ENCODE measurements around the gene CKS1B. TPM values are rescaled to one million over a fixed set of nuclear protein-coding genes. Genes with fewer than 3 reads are reported as not detected.

The CKS1B gene
- polyA plus RNA-seq, 2 of the 4 experiments (the other 2 are of a cell fraction) = 356 to 725 TPM

- Histone ChIP-seq H3K4me3 (no peak overlapping the region), H3K4me2 (no peak overlapping the region), H3K27ac (no peak overlapping the region), H3K9me3 (no peaks in the 10 kb centered on the region), H3K4me1 (no peaks in the 10 kb centered on the region)
- DNase-seq (ENCODE audit: low read depth in 1 of 2, low spot score in 1 of 2) (no peak), ATAC-seq (no peak), FAIRE-seq (no peak)
- CTCF ChIA-PET = interaction anchor here (0.7 to 2.5 kb wide), 26 partner anchors 9 to 499 kb away, joined by 3 to 14 read pairs (median 4); no protein-coding TSS in a partner anchor
- POLR2A ChIA-PET = interaction anchor here (0.8 to 1.1 kb wide), 2 partner anchors 8 to 26 kb away, joined by 3 to 4 read pairs; partner anchors contain the start of genes PMVK and SHC1
- 55% methylated on average over 9 of the region's 9 CpGs for WGBS (ENCODE audit: missing lambda C conversion rate)
- TF ChIP-seq BCL3 (IDR thresholded peaks at IDR 0.05) (no peak), MAX (IDR thresholded peaks at IDR 0.05) (no peak), NR3C1 (IDR thresholded peaks at IDR 0.05) (no peak), MAFK (IDR thresholded peaks at IDR 0.05; ENCODE audit: partially characterized antibody) (no peak), USF2 (IDR thresholded peaks at IDR 0.05) (no peak), HOXB13 (CRISPR knock-in tag; IDR thresholded peaks at IDR 0.05; ENCODE audit: low read depth) (no peak), PBX3 (IDR thresholded peaks at IDR 0.05) (no peak)
These were observed 29.9 kb upstream of the CKS1B start for GRCh38 chr1:154944401-154945159.

- ChIA-PET CTCF (interaction anchor here (0.9 to 2.5 kb wide), 11 partner anchors 9 to 386 kb away, joined by 3 to 10 read pairs (median 6); partner anchors contain the start of gene PMVK), POLR2A (interaction anchor here (0.8 to 1.5 kb wide), 3 partner anchors 9 to 28 kb away, joined by 3 to 4 read pairs (median 4); partner anchors contain the start of genes PBXIP1 and PMVK)
- no peaks in the 10 kb centered on the region for H3K4me1 ChIP-seq
- H3K9me3 ChIP-seq = no peaks in the 10 kb centered on the region
- FAIRE-seq (no peak), ATAC-seq (no peak), DNase-seq (ENCODE audit: low read depth in 1 of 2, low spot score in 1 of 2) (no peak)
- no peak overlapping the region for H3K4me3 ChIP-seq
- H3K4me2 ChIP-seq = no peak overlapping the region
- TF ChIP-seq HOXB5 (CRISPR knock-in tag; IDR thresholded peaks at IDR 0.05) = no peak
- TF ChIP-seq ZC3H11A (IDR thresholded peaks at IDR 0.05) = no peak
- no peak for TF ChIP-seq KDM1A (IDR thresholded peaks at IDR 0.05; ENCODE audit: low read depth)
- TF ChIP-seq ZFP36 (IDR thresholded peaks at IDR 0.05; ENCODE audit: borderline replicate concordance, partially characterized antibody) = peak; percentile 65
- TF ChIP-seq EHF (CRISPR knock-in tag; IDR thresholded peaks at IDR 0.05) = no peak
- 67% methylated on average over 15 of the region's 15 CpGs for WGBS (ENCODE audit: missing lambda C conversion rate)
- H3K27ac ChIP-seq = no peak overlapping the region
These were observed 29.1 kb upstream of the CKS1B start for GRCh38 chr1:154945160-154945961.

GRCh38 chr1:154945962-154946850 is 28.3 kb upstream of the CKS1B start:
- POLR2A ChIA-PET = interaction anchor here (1.2 to 1.5 kb wide), 2 partner anchors 10 to 27 kb away, joined by 3 to 4 read pairs; partner anchors contain the start of gene PBXIP1

More at GRCh38 chr1:154945962-154946850, 28.3 kb upstream of the CKS1B start:
- TF ChIP-seq JUNB (IDR thresholded peaks at IDR 0.05) (no peak), BHLHE40 (IDR thresholded peaks at IDR 0.05; ENCODE audit: low read depth, low read length) (no peak), ZNF302 (CRISPR knock-in tag; IDR thresholded peaks at IDR 0.05) (no peak), ZC3H11A (IDR thresholded peaks at IDR 0.05) (no peak), CHD4 (IDR thresholded peaks at IDR 0.05; ENCODE audit: borderline replicate concordance) (no peak), HES2 (IDR thresholded peaks at IDR 0.05) (no peak), MAZ (IDR thresholded peaks at IDR 0.05; ENCODE audit: borderline replicate concordance, low read depth, low read length) (no peak), TFCP2L1 (CRISPR knock-in tag; IDR thresholded peaks at IDR 0.05) (no peak), EHF (CRISPR knock-in tag; IDR thresholded peaks at IDR 0.05) (no peak), KDM1A (IDR thresholded peaks at IDR 0.05; ENCODE audit: low read depth) (no peak), RFX5 (IDR thresholded peaks at IDR 0.05) (no peak), EP300 (IDR thresholded peaks at IDR 0.05) (no peak), ZFP36 (IDR thresholded peaks at IDR 0.05; ENCODE audit: borderline replicate concordance, partially characterized antibody) (no peak), POLR2AphosphoS2 (conservative IDR thresholded peaks at IDR 0.05; ENCODE audit: low read length) (no peak), MAX (IDR thresholded peaks at IDR 0.05) (no peak), NR3C1 (IDR thresholded peaks at IDR 0.05) (no peak), NFE2L2 (conservative IDR thresholded peaks at IDR 0.05; ENCODE audit: low read length) (no peak)
- no peak for ATAC-seq
- H3K27ac ChIP-seq = no peak overlapping the region
- WGBS (ENCODE audit: missing lambda C conversion rate) = 82% methylated on average over 13 of the region's 17 CpGs
- H3K4me2 ChIP-seq = no peak overlapping the region
- no peak for DNase-seq (ENCODE audit: low read depth in 1 of 2, low spot score in 1 of 2)
- no peak overlapping the region for H3K4me3 ChIP-seq
- no peaks in the 10 kb centered on the region for H3K9me3 ChIP-seq
- no peak for FAIRE-seq
- no peaks in the 10 kb centered on the region for H3K4me1 ChIP-seq
- CTCF ChIA-PET = interaction anchor here (1.2 to 1.8 kb wide), 5 partner anchors 8 to 387 kb away, joined by 3 to 7 read pairs (median 6); partner anchors contain the start of gene PMVK
